Suprapubic skin (tissue), 4 donors: ENCODE results near the gene MT1M.

Experiments
- EP300 ChIP-seq: sonication (generic); formaldehyde crosslinking; IDR thresholded peaks from one replicate; pipeline ENCODE4 v1.6.1; 2017; ENCODE audit warnings: antibody characterized with exemption
- POLR2A ChIP-seq, 2 donors: fragments of 450-650 bp; IDR thresholded peaks; one replicate each; pipeline ENCODE4 v1.6.1; 2017; ENCODE audit warnings: antibody characterized with exemption in 2 of 2, mild to moderate bottlenecking in 2 of 2, moderate library complexity in 2 of 2
- POLR2AphosphoS5 ChIP-seq, 3 donors: sonication (generic); formaldehyde crosslinking; IDR thresholded peaks; one replicate each; pipeline ENCODE4 v1.6.1; 2017; ENCODE audit warnings: antibody characterized with exemption in 3 of 3
- TF ChIP-seq, protein P1 (sequence below), 2 donors: fragments of 200-600 bp in 1 of 2; fragments of 450-650 bp in 1 of 2; sonication (generic) in 1 of 2; IDR thresholded peaks; one replicate each; pipeline ENCODE4 v1.5.1; 2016 to 2019; ENCODE audit warnings: antibody characterized with exemption in 2 of 2, mild to moderate bottlenecking in 1 of 2, moderate library complexity in 1 of 2

DNA sequence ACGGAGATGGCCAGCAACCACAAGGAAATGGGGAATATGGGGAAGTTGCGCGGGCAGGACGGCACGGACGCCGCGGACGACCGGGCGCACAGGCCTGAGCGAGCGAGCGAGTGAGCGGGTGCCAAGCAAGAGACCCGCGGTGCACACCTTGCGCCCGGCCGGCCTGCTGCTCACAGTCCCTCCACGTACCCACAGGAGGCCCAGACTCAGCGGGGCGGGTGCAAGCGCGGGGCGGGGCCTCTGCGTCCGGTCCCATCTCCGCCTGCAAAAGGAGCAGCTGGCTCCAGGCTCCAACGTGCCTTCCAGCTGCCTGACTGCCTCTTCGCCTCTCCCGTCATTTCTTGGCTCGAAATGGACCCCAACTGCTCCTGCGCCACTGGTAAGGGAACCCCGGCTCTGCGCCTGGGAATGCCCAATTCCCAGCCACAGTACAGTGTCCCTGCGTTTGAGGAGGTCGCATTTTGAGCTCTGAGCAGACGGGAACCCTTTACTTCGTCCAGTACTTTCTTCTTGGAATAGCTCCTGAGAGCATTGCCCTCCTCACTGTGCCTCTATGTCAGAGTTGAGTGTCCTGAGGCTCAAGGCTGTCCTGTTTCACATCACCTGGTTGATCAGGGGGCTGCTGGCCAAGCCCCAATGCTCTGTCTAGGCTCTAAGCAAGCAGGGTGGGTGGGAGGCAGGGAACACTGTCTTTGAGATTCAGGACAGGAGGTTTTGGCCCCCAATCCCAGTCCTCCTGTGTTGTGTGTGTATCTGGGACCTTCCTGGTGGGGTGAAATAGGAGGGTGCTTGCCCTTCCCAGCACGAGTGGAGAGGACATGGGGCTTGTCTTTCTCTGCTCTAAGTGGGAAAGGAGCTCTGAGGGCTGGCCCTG, 15.0 kb upstream of the MT1M start:
- TF ChIP-seq, protein P1, sequence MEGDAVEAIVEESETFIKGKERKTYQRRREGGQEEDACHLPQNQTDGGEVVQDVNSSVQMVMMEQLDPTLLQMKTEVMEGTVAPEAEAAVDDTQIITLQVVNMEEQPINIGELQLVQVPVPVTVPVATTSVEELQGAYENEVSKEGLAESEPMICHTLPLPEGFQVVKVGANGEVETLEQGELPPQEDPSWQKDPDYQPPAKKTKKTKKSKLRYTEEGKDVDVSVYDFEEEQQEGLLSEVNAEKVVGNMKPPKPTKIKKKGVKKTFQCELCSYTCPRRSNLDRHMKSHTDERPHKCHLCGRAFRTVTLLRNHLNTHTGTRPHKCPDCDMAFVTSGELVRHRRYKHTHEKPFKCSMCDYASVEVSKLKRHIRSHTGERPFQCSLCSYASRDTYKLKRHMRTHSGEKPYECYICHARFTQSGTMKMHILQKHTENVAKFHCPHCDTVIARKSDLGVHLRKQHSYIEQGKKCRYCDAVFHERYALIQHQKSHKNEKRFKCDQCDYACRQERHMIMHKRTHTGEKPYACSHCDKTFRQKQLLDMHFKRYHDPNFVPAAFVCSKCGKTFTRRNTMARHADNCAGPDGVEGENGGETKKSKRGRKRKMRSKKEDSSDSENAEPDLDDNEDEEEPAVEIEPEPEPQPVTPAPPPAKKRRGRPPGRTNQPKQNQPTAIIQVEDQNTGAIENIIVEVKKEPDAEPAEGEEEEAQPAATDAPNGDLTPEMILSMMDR (IDR thresholded peaks at IDR 0.05): no peak
- TF ChIP-seq POLR2A (IDR thresholded peaks at IDR 0.05) (no peak), POLR2AphosphoS5 (IDR thresholded peaks at IDR 0.05) (peak in 1 of 3 donors; percentile 45), EP300 (no peak)
